Activated CD4-positive, alpha-beta T cell treated with anti-CD3 and anti-CD28 coated beads, Interleukin-2, Interleukin-6, amounts not matched to agents 100 ng/mL and 50 ng/mL, durations not matched to agents 16 hours and 8 hours (primary cell): ENCODE results near the gene FARSA.
"Not testable (repeated sequence)": the region's sequence is repeated elsewhere in the genome, so short reads cannot be mapped to it uniquely, and the experiment has no call there.

ENCODE experiments used
- DNase-seq: peaks from one replicate; pipeline ENCODE4 v3.0.0-alpha.2; 2020

Gene FARSA

DNA sequence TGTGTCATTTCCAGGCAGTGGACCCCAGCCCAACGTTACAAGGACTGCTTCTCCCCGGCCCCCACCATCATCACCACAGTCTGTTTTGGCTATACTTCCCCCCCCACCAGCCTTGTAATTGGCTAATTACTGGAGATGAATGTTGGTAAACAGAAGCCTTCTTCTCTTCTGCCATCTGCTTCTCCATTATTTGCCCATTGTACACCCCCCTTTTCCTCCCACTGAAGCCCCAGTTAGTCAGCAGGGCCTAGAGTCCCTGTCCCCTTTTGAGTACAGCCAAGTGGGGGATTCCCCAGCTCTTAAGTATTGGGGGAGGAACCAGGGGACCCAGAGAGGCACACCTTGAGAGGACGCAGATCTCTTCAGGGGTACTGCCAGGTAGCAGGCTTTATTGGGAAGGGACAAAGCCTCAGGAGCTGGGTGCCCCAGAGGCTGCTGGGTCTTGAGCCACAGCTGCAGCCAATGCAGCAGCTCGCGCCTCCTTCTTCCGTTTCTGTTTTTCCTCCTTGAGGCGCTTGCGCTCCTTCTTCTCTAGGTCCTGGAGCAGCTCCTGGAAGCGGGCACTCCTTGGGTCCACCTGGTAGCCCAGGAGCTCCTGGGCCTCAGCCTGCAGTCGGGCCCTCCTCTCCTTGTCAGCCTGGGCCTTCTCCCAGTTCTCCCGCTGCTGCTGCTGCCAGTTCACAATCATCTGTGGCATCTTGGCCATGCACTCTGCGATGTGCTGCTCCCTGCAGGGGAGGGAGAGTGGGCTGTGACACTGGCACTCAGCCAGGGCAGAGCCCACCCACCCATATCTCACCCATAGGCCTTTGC is 20.5 kb upstream of the FARSA start:
- no peak for DNase-seq

DNA sequence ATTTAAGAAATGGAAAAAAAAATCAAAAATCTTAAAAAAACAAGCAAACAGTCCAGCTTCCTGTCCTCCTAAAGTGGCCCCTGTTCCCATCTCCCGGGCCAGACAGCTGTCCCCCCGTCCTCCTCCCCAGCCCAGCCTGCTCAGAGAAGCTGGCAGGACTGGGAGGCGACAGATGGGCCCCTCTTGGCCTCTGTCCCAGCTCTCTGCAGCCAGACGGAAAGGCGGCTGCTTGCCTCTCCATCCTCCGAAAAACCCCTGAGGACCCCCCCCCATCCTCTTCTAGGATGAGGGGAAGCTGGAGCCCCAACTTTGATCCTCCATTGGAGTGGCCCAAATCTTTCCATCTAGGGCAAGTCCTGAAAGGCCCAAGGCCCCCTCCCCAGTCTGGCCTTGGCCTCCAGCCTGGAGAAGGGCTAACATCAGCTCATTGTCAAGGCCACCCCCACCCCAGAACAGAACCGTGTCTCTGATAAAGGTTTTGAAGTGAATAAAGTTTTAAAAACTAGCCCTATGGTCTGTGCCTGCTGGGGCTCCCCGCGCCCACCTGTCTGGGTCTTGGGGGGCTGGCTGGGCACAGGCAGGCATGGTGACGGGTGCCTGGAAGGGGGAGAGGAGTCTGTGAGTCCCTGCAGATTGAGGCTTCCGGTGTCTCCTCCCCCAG is 19.8 kb upstream of the FARSA start:
- no peak for DNase-seq

DNA sequence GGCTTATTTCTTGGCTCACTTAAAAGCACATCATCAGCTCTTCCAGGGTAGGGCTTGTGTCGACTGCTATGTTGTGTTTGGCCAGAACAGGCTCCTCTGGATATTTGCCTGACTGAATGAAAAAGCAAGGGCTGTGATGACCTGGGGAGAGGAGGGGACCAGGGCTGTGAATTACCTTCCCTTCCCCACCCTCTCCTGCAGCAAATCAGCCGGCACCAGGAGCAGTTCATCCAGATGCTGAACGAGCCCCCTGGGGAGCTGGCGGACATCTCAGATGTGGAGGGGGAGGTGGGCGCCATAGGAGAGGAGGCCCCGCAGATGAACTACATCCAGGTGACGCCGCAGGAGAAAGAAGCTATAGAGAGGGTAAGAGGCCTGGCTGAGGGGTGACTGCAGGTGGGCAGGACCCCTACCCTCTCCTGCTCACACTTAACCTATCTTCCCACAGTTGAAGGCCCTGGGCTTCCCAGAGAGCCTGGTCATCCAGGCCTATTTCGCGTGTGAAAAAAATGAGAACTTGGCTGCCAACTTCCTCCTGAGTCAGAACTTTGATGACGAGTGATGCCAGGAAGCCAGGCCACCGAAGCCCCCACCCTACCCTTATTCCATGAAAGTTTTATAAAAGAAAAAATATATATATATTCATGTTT is 19.1 kb upstream of the FARSA start:
- no peak for DNase-seq

DNA sequence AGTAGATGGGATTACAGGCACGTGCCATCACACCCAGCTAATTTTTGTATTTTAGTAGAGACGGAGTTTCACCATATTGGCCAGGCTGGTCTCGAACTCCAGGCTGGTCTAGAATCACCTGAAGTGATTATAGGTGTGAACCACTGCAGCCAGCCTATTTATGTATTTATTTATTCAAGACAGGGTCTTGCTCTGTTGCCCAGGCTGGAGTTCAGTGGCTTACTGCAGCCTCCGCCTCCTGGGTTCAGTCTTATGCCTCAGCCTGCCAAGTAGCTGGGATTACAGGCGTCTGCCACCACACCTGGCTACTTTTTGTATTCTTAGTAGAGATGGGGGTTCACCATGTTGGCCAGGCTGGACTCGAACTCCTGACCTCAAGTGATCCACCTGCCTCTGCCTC is 18.5 kb upstream of the FARSA start:
- DNase-seq: not testable (repeated sequence)

DNA sequence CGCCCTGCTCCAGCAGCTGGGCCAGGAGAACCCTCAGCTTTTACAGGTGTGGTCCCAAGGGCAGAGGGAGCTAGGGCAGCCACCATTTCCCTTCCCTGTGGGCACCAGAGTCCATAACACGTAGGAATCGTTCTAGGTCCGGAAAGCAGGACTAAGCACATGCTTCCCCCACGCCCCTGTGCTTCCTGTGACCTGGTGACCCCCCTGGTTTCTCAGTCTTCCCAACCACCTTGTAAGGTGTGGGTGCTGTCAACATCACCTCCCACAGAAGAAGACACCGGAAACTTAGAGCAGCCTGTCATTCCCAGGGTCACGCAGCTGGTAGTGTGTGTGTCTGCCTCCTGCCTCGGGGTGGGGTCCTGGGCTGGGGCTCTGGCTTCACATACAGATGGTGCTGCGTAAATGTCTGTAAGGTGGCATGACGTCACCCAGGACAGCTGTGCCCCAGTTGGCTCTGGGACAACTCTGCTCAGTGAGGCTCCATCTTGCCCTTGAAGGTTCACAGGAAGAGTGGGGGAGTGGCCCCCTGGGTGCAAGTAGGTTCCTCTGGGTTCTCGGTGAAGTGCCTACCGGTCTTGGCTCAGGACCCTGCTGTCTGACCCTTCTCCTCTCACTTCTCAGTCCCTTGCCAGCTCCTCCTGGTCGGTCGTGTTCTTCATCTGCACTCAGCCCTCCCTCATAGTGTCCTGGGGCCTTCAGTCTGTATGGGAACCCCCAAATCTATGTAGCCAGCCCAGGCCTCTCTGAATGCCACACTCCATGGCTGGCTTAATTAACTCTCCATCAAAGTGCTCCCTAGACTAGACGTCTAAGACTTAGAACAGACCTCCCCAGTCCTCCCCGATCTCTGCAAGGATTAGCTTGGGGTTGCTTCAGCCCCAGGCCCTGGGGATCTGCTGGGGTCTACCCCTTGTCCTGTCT is 16.1 kb upstream of the FARSA start:
- DNase-seq: no peak

DNA sequence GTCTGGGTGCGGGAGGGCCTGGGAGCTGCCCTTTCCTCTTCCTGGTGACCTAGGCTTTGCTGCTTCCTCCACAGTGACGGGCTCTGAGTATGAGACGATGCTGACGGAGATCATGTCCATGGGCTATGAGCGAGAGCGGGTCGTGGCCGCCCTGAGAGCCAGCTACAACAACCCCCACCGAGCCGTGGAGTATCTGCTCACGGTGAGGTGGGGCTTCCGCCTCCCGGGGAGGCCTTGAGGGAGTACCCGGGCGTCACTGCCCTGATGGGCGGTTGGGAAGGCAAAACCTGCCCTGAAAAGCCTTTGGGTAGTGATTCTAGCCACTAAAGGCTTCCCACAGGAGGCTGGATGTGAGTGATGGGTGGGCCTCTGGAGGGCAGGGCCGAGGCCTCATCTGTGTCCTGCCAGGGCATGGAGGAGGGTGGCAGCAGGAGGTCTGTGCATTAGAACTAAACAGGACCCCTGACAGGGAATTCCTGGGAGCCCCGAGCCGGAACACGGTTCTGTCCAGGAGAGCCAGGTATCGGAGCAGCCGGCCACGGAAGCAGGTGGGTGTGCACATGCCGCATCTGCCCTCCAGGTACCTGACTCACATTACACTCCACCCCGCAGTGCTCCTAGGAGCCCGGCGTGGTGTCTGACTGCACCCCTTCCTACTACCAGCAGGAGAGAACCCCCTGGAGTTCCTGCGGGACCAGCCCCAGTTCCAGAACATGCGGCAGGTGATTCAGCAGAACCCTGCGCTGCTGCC is 15.3 kb upstream of the FARSA start:
- no peak for DNase-seq

DNA sequence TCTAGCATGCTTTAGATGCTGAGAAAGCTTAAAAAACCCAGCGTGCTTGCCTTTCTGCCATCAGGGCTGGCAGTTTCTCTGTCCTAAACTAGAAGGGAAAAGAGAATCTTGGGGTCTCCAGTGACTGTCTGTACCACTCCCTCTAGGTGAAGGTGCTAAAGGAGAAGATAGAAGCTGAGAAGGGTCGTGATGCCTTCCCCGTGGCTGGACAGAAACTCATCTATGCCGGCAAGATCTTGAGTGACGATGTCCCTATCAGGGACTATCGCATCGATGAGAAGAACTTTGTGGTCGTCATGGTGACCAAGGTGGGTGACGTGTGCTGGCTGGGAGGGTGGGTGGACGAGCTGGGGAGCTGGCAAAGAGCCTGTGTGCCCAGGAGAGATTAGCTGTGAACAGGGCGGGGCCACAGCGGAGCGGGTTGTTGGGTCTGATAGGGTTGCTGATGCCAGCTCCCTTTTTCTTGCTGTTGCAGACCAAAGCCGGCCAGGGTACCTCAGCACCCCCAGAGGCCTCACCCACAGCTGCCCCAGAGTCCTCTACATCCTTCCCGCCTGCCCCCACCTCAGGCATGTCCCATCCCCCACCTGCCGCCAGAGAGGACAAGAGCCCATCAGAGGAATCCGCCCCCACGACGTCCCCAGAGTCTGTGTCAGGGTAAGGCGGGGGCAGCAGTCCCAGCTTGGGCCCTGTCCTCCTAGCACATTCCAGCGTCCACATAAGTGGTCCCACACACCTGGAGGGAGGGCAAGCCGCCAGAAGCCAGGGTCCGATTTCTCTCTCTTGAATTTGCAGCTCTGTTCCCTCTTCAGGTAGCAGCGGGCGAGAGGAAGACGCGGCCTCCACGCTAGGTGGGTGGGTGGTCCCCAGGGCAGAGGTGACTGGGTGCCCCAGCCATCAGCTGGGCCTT is 14.4 kb upstream of the FARSA start:
- DNase-seq: no peak

DNA sequence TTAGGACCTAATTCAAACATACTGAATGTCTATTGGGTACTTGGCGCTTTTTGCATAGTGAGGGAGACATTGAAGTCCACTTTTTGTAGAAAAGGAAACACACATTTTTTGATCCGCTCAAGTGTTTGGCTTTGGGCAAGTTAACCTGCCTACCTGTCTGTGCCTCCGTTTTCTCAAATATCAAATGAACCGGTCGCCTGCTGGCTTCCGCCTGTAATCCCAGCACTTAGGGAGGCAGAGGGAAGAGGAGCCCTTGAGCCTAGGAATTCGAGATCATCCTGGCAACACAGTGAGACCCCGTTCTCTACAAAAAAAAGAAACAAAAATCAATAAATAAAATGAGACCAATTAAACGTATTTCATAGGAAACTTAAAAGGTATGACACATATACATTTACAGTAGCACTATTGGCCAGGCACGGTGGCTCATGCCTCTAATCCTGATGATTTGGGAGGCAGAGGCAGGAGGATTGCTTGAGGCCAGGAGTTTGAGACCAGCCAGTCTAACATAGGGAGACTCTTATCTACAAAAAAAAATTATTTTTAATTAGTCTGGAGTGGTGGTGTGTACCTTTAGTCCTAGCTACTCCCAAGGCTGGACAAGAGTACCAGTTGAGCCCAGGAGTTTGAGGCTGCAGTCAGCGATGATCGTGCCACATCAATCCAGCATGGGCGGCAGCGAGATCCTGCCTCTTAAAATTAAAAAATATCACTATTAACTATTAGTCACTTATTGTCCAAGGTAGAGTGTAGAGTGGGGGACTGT is 13.4 kb upstream of the FARSA start:
- DNase-seq: no peak

DNA sequence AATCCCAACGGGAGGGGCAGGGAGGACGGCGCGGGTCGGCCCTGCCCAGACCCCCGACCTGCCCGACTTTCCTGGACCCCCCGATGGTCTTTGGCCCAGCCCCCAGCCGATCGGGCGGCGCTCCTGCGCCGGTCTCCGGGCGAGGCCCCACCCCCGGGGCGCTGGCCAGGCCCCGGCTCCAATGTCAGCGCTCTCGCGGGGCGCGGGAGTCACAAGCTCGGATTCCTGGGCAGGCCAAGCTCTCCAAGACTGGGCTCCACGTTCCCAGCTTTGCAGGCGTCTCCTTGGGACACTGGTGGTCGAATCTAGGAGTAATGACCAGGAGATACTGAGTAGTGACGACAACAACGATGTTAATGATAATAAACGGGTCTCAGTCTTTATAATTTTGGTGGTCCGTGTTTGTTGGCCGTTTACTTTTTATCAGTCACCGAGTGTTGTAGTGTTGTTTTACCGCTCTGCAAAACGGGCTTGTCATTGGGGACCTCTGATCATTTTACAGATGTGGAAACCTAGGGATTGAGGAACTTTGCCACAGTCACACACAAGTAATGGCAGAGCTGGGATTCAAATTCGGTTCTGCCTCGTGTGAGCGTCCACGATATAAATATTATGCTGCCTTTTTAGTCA is 12.7 kb upstream of the FARSA start:
- peak; percentile 75 for DNase-seq

DNA sequence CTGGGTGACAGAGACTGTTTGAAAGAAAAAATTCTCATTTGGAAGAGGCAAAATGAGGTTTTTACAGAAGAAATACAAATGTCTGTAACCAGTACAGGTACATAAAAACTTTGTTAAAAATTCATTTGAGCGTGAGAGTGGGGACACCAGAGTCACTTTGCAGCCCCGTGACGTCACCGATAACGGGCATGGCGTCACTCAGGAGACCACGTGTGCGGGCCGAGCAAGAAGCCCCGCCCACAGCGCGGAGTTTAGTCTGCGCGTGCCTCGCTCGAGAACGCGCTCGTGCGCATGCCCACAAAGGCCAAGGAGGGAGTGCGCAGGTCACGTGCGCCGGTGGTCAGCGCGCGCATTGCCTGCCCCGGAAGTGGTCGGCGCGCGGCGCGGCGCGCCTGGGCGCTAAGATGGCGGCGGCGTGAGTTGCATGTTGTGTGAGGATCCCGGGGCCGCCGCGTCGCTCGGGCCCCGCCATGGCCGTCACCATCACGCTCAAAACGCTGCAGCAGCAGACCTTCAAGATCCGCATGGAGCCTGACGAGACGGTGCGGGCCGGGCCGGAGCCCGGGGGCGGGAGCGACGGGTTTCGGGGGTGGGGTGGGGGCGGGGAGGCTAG is 12.1 kb upstream of the FARSA start, which contains the start of gene RAD23A:
Gene RAD23A, plus strand, starts transcription at position 384 of the 613 bp plus-strand sequence. Its CDS starts 87 bp downstream, at position 471.
- peak; percentile 99 for DNase-seq

DNA sequence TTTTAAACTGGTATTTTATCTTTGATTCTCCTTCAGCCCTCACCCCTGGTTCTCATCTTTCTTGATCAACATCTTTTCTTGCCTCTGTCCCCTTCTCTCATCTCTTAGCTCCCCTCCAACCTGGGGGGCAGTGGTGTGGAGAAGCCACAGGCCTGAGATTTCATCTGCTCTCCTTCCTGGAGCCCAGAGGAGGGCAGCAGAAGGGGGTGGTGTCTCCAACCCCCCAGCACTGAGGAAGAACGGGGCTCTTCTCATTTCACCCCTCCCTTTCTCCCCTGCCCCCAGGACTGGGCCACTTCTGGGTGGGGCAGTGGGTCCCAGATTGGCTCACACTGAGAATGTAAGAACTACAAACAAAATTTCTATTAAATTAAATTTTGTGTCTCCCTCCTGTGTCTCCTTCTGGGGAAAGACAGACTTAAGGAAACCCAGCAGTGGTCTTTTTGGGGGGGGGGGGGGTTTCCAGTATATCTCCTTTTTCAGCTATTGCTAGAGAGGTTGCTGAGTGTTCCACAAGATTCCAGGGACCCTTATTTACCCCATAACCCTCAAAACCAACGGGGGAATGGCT is 10.7 kb upstream of the FARSA start:
- no peak for DNase-seq

DNA sequence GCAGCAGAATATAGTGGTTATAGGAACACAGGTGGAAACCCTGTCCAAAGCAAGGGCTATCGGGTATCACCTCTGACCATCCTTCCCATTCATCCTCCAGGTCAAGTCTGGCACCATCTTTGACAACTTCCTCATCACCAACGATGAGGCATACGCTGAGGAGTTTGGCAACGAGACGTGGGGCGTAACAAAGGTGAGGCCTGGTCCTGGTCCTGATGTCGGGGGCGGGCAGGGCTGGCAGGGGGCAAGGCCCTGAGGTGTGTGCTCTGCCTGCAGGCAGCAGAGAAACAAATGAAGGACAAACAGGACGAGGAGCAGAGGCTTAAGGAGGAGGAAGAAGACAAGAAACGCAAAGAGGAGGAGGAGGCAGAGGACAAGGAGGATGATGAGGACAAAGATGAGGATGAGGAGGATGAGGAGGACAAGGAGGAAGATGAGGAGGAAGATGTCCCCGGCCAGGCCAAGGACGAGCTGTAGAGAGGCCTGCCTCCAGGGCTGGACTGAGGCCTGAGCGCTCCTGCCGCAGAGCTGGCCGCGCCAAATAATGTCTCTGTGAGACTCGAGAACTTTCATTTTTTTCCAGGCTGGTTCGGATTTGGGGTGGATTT is 10.0 kb upstream of the FARSA start:
- DNase-seq: no peak

DNA sequence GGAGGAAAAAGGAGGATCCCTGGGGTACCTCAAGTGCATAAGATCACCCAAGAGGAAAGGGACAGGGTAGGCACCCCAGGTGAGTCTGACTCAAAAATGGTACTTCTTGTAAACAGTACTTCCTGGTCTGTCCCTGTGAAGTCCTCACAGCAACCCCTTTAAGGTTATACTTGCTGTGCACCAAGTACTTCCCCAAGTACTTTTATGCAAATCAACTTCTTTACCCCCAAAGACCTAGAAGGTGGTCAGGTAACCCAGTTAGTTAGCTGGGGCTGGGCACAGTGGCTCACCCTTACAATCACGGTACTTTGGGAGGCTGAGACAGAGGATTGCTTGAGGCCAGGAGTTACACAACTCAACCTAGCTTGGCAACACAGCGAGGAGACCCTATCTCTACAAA is 7.4 kb upstream of the FARSA start:
- no peak for DNase-seq

DNA sequence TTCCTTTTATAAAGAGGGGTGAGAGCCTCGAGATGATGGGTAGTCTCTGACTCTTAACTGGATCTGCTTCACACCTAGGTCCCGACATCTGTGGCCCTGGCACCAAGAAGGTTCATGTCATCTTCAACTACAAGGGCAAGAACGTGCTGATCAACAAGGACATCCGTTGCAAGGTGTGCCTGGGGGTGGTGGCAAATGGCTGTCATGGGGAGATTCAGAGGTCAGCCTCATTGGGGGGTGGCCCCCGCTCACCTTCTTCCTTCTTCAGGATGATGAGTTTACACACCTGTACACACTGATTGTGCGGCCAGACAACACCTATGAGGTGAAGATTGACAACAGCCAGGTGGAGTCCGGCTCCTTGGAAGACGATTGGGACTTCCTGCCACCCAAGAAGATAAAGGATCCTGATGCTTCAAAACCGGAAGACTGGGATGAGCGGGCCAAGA is 6.5 kb upstream of the FARSA start:
- no peak for DNase-seq

DNA sequence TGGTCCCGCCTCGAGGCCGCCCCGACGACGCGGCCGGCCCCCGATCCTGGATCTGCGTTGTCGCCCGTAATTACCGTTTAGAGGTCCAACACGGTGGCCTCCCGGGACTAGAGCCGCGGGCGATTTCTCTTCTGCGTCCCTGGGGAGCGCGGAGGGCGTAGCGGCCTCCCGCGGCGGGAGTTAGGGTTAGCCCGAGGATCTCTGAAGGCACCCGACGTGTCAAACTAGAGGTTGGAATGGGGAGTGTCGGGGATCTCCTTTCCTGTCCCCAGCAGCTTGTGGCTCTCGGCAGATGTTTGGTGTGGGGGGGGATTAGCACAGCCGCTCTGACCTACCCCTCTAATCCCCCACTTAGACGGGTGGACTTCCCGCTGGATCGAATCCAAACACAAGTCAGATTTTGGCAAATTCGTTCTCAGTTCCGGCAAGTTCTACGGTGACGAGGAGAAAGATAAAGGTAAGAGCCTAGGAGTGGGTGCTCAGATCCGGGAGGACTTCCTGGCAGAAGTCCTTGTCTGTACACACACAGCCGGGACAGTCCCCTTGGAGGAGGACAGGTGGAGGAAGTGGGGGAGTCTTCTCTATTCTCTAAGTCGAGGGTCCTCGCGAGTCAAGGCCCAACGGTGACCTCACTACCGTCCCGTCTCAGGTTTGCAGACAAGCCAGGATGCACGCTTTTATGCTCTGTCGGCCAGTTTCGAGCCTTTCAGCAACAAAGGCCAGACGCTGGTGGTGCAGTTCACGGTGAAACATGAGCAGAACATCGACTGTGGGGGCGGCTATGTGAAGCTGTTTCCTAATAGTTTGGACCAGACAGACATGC is 5.5 kb upstream of the FARSA start:
- DNase-seq: no peak

DNA sequence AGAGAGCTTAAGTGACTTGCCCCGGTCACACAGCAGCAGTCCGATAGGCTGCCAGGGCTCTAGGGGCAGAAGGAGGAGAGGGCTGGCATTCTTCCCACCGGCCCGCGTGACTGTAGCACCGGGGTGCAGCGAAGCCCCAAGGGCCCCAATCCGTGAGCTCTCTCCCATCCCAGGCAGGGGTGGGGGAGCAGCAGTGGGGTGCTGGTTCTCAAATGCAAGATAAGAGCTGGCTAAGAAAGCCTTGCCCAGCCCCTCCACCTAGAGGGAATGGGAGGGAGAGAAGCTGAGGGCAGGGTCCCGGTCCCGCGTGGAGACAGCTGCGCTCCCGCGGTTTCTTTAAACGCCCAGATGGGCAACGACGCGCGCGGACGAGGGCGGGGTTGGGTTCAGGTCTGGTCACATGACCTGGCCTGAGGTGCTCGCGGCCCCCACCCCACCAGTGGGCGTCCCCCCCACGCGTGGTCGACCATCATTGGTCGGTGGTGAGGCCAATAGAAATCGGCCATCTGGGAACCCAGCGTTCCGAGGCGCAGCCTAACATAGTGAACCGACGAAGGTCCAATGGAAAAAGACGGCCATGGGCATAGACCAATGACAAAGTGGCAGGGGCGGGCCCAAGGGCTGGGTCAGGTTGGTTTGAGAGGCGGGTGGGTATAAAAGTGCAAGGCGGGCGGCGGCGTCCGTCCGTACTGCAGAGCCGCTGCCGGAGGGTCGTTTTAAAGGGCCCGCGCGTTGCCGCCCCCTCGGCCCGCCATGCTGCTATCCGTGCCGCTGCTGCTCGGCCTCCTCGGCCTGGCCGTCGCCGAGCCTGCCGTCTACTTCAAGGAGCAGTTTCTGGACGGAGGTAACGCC is 4.6 kb upstream of the FARSA start, which contains the start of gene CALR:
Gene CALR, plus strand, starts transcription at position 683 of the 852 bp plus-strand sequence. Its CDS starts 71 bp downstream, at position 754.
- peak; percentile 100 for DNase-seq
